GM12878 (cell line): ENCODE data around the gene MUC5B.

Experiments used
- CTCF ChIP-seq, 3 experiments: IDR thresholded peaks in 2 of 3; conservative IDR thresholded peaks in 1 of 3; 2 replicates each; pipeline ENCODE4 v1.5.1; 2011; ENCODE audit warnings: low read depth in 3 of 3, low read length in 3 of 3, mild to moderate bottlenecking in 3 of 3, control low read depth in 2 of 3, moderate library complexity in 2 of 3, inconsistent platforms in 1 of 3, mixed read lengths in 1 of 3; ENCODE audit not compliant: control insufficient read depth in 2 of 3, insufficient read depth in 1 of 3; ENCODE audit errors: extremely low read depth in 1 of 3
- ETV6 ChIP-seq, 2 experiments: fragments of 450-650 bp in 1 of 2; IDR thresholded peaks in 1 of 2; conservative IDR thresholded peaks in 1 of 2; 2 replicates each; pipeline ENCODE4 v1.6.1; 2014; ENCODE audit warnings: antibody characterized with exemption in 1 of 2, borderline replicate concordance in 1 of 2, low read depth in 1 of 2, mild to moderate bottlenecking in 1 of 2, moderate library complexity in 1 of 2
- FOS ChIP-seq: IDR thresholded peaks from 3 replicates; pipeline ENCODE4 v1.6.1; 2011; ENCODE audit warnings: borderline replicate concordance; ENCODE audit not compliant: insufficient read length; ENCODE audit errors: extremely low read depth
- PKNOX1 ChIP-seq: fragments of 450-650 bp; IDR thresholded peaks from 2 replicates; pipeline ENCODE4 v1.6.1; 2016; ENCODE audit warnings: mild to moderate bottlenecking
- POLR2A ChIP-seq: IDR thresholded peaks from 2 replicates; pipeline ENCODE4 v1.6.1; 2011; ENCODE audit warnings: low read depth, mild to moderate bottlenecking, low read length
- RAD21 ChIP-seq: IDR thresholded peaks from 2 replicates; pipeline ENCODE4 v1.6.1; 2011; ENCODE audit warnings: mild to moderate bottlenecking, low read depth, low read length, moderate library complexity; ENCODE audit not compliant: insufficient read depth
- RFX5 ChIP-seq: IDR thresholded peaks from 2 replicates; pipeline ENCODE4 v1.6.1; 2011; ENCODE audit warnings: low read depth, low read length, improper control_type of control experiment
- SIN3A ChIP-seq: IDR thresholded peaks from 2 replicates; pipeline ENCODE4 v1.6.1; 2012; ENCODE audit warnings: low read depth, low read length, improper control_type of control experiment
- SIX5 ChIP-seq: IDR thresholded peaks from 2 replicates; pipeline ENCODE4 v1.6.1; 2011; ENCODE audit warnings: mild to moderate bottlenecking, low read depth, low read length, moderate library complexity; ENCODE audit not compliant: severe bottlenecking
- SMC3 ChIP-seq: IDR thresholded peaks from 2 replicates; pipeline ENCODE4 v1.6.1; 2011; ENCODE audit warnings: low read length, improper control_type of control experiment, borderline replicate concordance
- SREBF2 ChIP-seq: IDR thresholded peaks from 2 replicates; pipeline ENCODE4 v1.6.1; 2012; ENCODE audit warnings: mild to moderate bottlenecking, low read length
- WRNIP1 ChIP-seq: IDR thresholded peaks from 2 replicates; pipeline ENCODE4 v1.6.1; 2011; ENCODE audit warnings: low read depth, low read length, improper control_type of control experiment, borderline replicate concordance
- ZNF274 ChIP-seq: IDR thresholded peaks from one replicate; pipeline ENCODE4 v1.8.0; 2011; ENCODE audit not compliant: insufficient read length, insufficient read depth
- ZNF384 ChIP-seq: IDR thresholded peaks from 2 replicates; pipeline ENCODE4 v1.6.1; 2012; ENCODE audit warnings: low read depth, mild to moderate bottlenecking, low read length, improper control_type of control experiment, borderline replicate concordance

- TF ChIP-seq SMC3 (no peak), SIX5 (no peak), POLR2A (no peak), ZNF274 (no peak), CTCF (IDR thresholded peaks at IDR 0.05 in 2 of 3, conservative IDR thresholded peaks at IDR 0.05 in 1 of 3; ENCODE audit: control insufficient read depth in 2 of 3, extremely low read depth in 1 of 3, insufficient read depth in 1 of 3, low read depth in 3 of 3, low read length in 3 of 3) (no peak), SIN3A (no peak), RAD21 (no peak), WRNIP1 (no peak), ZNF384 (no peak), ETV6 (conservative IDR thresholded peaks at IDR 0.05 in 1 of 2, IDR thresholded peaks at IDR 0.05 in 1 of 2; ENCODE audit: borderline replicate concordance in 1 of 2, low read depth in 1 of 2) (no peak), FOS (no peak), PKNOX1 (no peak), SREBF2 (no peak), RFX5 (no peak)
These were observed 22.9 kb upstream of the MUC5B start for GRCh38 chr11:1199751-1200610.
